Measurements from ENCODE around the gene SECISBP2. TPM values are rescaled to one million over a fixed set of nuclear protein-coding genes. Genes with fewer than 3 reads are reported as not detected.
"Not testable (repeated sequence)": the region's sequence is repeated elsewhere in the genome, so short reads cannot be mapped to it uniquely, and the experiment has no call there.

Gene SECISBP2
- total RNA-seq, 4 donors from 2014 or later: 77.1 to 110 (median 90.6) TPM

- H3K27me3 ChIP-seq; H3K36me3 ChIP-seq; H3K9me3 ChIP-seq; intact Hi-C loops (cut with DNase I): not testable (repeated sequence)
- TF ChIP-seq POLR2A (IDR thresholded peaks at IDR 0.05): peak in 1 of 2 donors; percentile 52
- peak; percentile 80 to 88 for DNase-seq
- H3K4me1 ChIP-seq: peaks cover 13 to 21% of the 10 kb centered on the region in 2 donors
- 53 to 71% methylated on average over 12 to 13 of the region's 42 CpGs for WGBS, 2 donors
- peak overlapping the region; percentile 9 to 56 (median 14) for H3K27ac ChIP-seq
- H3K4me3 ChIP-seq (replicated peaks in 1 of 3): peak overlapping the region in 2 of 3 donors; percentile 9 to 23
Observed at GRCh38 chr9:89282248-89282968, 35.9 kb upstream of the SECISBP2 start.

GRCh38 chr9:89284076-89284475 lies 34.2 kb upstream of the SECISBP2 start:
- Histone ChIP-seq H3K9me3 (no peaks in the 10 kb centered on the region), H3K4me1 (peaks cover 13 to 18% of the 10 kb centered on the region in 2 donors), H3K27me3 (no peaks in the 10 kb centered on the region), H3K4me3 (replicated peaks in 1 of 3) (no peak overlapping the region), H3K36me3 (no peaks in the 10 kb centered on the region), H3K27ac (peak overlapping the region in 2 of 3 donors; percentile 2 to 27)
- WGBS, 2 donors: 45 to 52% methylated on average over 7 of the region's 7 CpGs
- intact Hi-C loops (cut with DNase I): no loop called here
- peak; percentile 42 to 43 for DNase-seq
- TF ChIP-seq CTCF (IDR thresholded peaks at IDR 0.05) (no peak), POLR2A (IDR thresholded peaks at IDR 0.05) (no peak)

GRCh38 chr9:89291741-89292140 lies 26.6 kb upstream of the SECISBP2 start:
- DNase-seq: no peak
- Histone ChIP-seq H3K36me3 (no peaks in the 10 kb centered on the region), H3K27me3 (no peaks in the 10 kb centered on the region), H3K9me3 (no peaks in the 10 kb centered on the region), H3K4me1 (no peaks in the 10 kb centered on the region), H3K27ac (no peak overlapping the region), H3K4me3 (replicated peaks in 1 of 3) (no peak overlapping the region)
- 98% methylated on average over 2 of the region's 2 CpGs for WGBS, 2 donors
- TF ChIP-seq POLR2A (IDR thresholded peaks at IDR 0.05) (no peak), CTCF (IDR thresholded peaks at IDR 0.05) (no peak)
- intact Hi-C loops (cut with DNase I): no loop called here

GRCh38 chr9:89293014-89293413 lies 25.3 kb upstream of the SECISBP2 start:
- H3K27ac ChIP-seq: no peak overlapping the region
- H3K27me3 ChIP-seq: no peaks in the 10 kb centered on the region
- 95 to 97% methylated on average over 1 of the region's 1 CpG for WGBS, 2 donors
- no peaks in the 10 kb centered on the region for H3K4me1 ChIP-seq
- H3K9me3 ChIP-seq: no peaks in the 10 kb centered on the region
- intact Hi-C loops (cut with DNase I): no loop called here
- no peak overlapping the region for H3K4me3 ChIP-seq (replicated peaks in 1 of 3)
- no peak for DNase-seq
- H3K36me3 ChIP-seq: no peaks in the 10 kb centered on the region
- TF ChIP-seq POLR2A (IDR thresholded peaks at IDR 0.05) (no peak), CTCF (IDR thresholded peaks at IDR 0.05) (no peak)

GRCh38 chr9:89295400-89295799 lies 22.9 kb upstream of the SECISBP2 start:
- no peak for TF ChIP-seq POLR2A (IDR thresholded peaks at IDR 0.05)
- no peak for TF ChIP-seq CTCF (IDR thresholded peaks at IDR 0.05)
- no peak for DNase-seq
- WGBS, 2 donors: 75 to 82% methylated on average over 5 of the region's 5 CpGs
- Histone ChIP-seq H3K36me3 (no peaks in the 10 kb centered on the region), H3K27ac (no peak overlapping the region), H3K4me3 (replicated peaks in 1 of 3) (no peak overlapping the region), H3K4me1 (peaks cover 7 to 16% of the 10 kb centered on the region in 2 donors), H3K27me3 (no peaks in the 10 kb centered on the region), H3K9me3 (no peaks in the 10 kb centered on the region)
- intact Hi-C loops (cut with DNase I): no loop called here

- peak overlapping the region; percentile 67 to 78 (median 78) for H3K27ac ChIP-seq
- H3K4me3 ChIP-seq (replicated peaks in 1 of 3); H3K27me3 ChIP-seq; H3K36me3 ChIP-seq; H3K9me3 ChIP-seq; intact Hi-C loops (cut with DNase I): not testable (repeated sequence)
- H3K4me1 ChIP-seq: peaks cover 17 to 24% of the 10 kb centered on the region in 2 donors
- WGBS, 2 donors: 24 to 37% methylated on average over 2 of the region's 2 CpGs
- peak in 1 of 2 donors; percentile 14 for DNase-seq
Observed at GRCh38 chr9:89301996-89302395, 16.3 kb upstream of the SECISBP2 start.
